HepG2 (cell line): Measurements from ENCODE around the gene CYP46A1. TPM values are rescaled to one million over a fixed set of nuclear protein-coding genes. Genes with fewer than 3 reads are reported as not detected.

Experiments
- ATAC-seq: fragments of 200-7000 bp; cut with Tn5 transposase; 3 replicates; pipeline ENCODE4 v1.9.1; 2020; ENCODE audit warnings: mild to moderate bottlenecking, moderate library complexity
- BruUV-seq: library from RNA; stranded (reverse); fragments of 400-500 nt; replicated peaks from 2 replicates; lab custom pipeline; 2021; lab: Mats Ljungman, UMichigan
- CTCF ChIA-PET: fragments of 300-600 bp; formaldehyde crosslinking; extraction: SDS; loops from one replicate; lab custom pipeline; 2021; ENCODE audit warnings: low total read pairs, inconsistent platforms, low intra/inter-chr PET ratio; lab: Yijun Ruan, JAX
- POLR2A ChIA-PET: fragments of 350-600 bp; sonication (Branson Sonifier 250); formaldehyde crosslinking; loops from one replicate; lab custom pipeline; 2020; ENCODE audit warnings: antibody characterized with exemption, inconsistent platforms; lab: Yijun Ruan, JAX
- DNase-seq: peaks from one replicate; pipeline ENCODE4 v3.0.0-alpha.2; 2015; ENCODE audit warnings: low spot score
- FAIRE-seq: peaks from 3 replicates; lab custom pipeline; 2011; peaks lifted over from hg19 to GRCh38; lab: Jason Lieb, UNC
- H2AFZ ChIP-seq: one replicate; pipeline ENCODE4 v1.6.1; 2011; ENCODE audit warnings: low read length, inconsistent platforms
- H3K27ac ChIP-seq: fragments of 300-600 bp; 3 replicates; pipeline ENCODE4 v1.8.0; 2011; ENCODE audit warnings: mixed run types, mild to moderate bottlenecking, mixed read lengths, low read length, inconsistent platforms; ENCODE audit not compliant: insufficient read depth; ENCODE audit errors: extremely low read length
- H3K27me3 ChIP-seq, 2 experiments: fragments of 200-600 bp in 1 of 2; 2 replicates in 1 of 2; 3 replicates in 1 of 2; pipeline versions ENCODE4 v1.6.0 to v1.8.0; 2011; ENCODE audit warnings: low read length in 2 of 2, mild to moderate bottlenecking in 2 of 2, moderate library complexity in 2 of 2, inconsistent platforms in 1 of 2; ENCODE audit not compliant: insufficient read depth in 2 of 2, control insufficient read depth in 1 of 2
- H3K36me3 ChIP-seq, 2 experiments: fragments of 200-600 bp in 1 of 2; replicated peaks in 1 of 2; 2 replicates in 1 of 2; 3 replicates in 1 of 2; pipeline versions ENCODE4 v1.5.1 to v1.8.0; 2011; ENCODE audit warnings: low read length in 2 of 2, inconsistent platforms in 1 of 2; ENCODE audit not compliant: insufficient read depth in 2 of 2, control insufficient read depth in 1 of 2
- H3K4me1 ChIP-seq: 2 replicates; pipeline ENCODE4 v1.5.1; 2012; ENCODE audit warnings: low read length, inconsistent platforms; ENCODE audit not compliant: insufficient read depth
- H3K4me2 ChIP-seq: 2 replicates; pipeline ENCODE4 v1.6.0; 2011; ENCODE audit warnings: low read depth, low read length, inconsistent platforms
- H3K4me3 ChIP-seq, 3 experiments: fragments of 200-600 bp in 1 of 3; sonication (generic), shearing (Covaris generic) in 1 of 3; replicated peaks in 1 of 3; 2 replicates each; pipeline ENCODE4 v1.5.1; 2011 to 2016; ENCODE audit warnings: low read length in 3 of 3, inconsistent platforms in 2 of 3, low read depth in 2 of 3, mild to moderate bottlenecking in 2 of 3, control low read depth in 1 of 3, mixed read lengths in 1 of 3; ENCODE audit not compliant: insufficient read depth in 1 of 3
- H3K79me2 ChIP-seq: one replicate; pipeline ENCODE4 v1.6.1; 2011; ENCODE audit warnings: low read length, inconsistent platforms; ENCODE audit not compliant: insufficient read depth
- H3K9ac ChIP-seq: 2 replicates; pipeline ENCODE4 v1.6.0; 2011; ENCODE audit warnings: mild to moderate bottlenecking, low read depth, low read length, inconsistent platforms; ENCODE audit not compliant: insufficient read depth
- H3K9me3 ChIP-seq: 2 replicates; pipeline ENCODE4 v1.5.1; 2012; ENCODE audit warnings: mild to moderate bottlenecking, low read length
- H4K20me1 ChIP-seq: 2 replicates; pipeline ENCODE4 v1.6.0; 2011; ENCODE audit warnings: inconsistent platforms, mild to moderate bottlenecking, low read length, moderate library complexity; ENCODE audit not compliant: insufficient read depth
- BORCS8-MEF2B ChIP-seq: sonication (generic); formaldehyde crosslinking; IDR thresholded peaks from 2 replicates; pipeline ENCODE4 v1.8.0; 2022; ENCODE audit warnings: mild to moderate bottlenecking, missing genetic modification reagents
- DPF2 ChIP-seq: sonication (generic); formaldehyde crosslinking; IDR thresholded peaks from 2 replicates; pipeline ENCODE4 v1.4.0; 2020; ENCODE audit warnings: mild to moderate bottlenecking, low read depth, missing genetic modification reagents, borderline replicate concordance
- FOXM1 ChIP-seq: sonication (generic); formaldehyde crosslinking; IDR thresholded peaks from 2 replicates; pipeline ENCODE4 v1.5.0; 2020; ENCODE audit warnings: missing genetic modification reagents
- HMGA1 ChIP-seq: sonication (generic); formaldehyde crosslinking; conservative IDR thresholded peaks from 2 replicates; pipeline ENCODE4 v1.4.0; 2020; ENCODE audit warnings: missing genetic modification reagents
- MIER3 ChIP-seq: IDR thresholded peaks from 2 replicates; pipeline ENCODE4 v1.6.1; 2016; ENCODE audit warnings: missing compliant biosample characterization, borderline replicate concordance
- REPIN1 ChIP-seq: sonication (generic); formaldehyde crosslinking; IDR thresholded peaks from 2 replicates; pipeline ENCODE4 v1.8.0; 2022; ENCODE audit warnings: missing genetic modification reagents, low read depth, mild to moderate bottlenecking, borderline replicate concordance
- SOX6 ChIP-seq, 2 experiments: fragments of 450-650 bp in 1 of 2; sonication (generic) in 1 of 2; formaldehyde crosslinking in 1 of 2; IDR thresholded peaks; 2 replicates each; pipeline versions ENCODE4 v1.4.0 to v1.6.1; 2017 to 2020; ENCODE audit warnings: antibody characterized with exemption in 1 of 2, mild to moderate bottlenecking in 1 of 2, missing genetic modification reagents in 1 of 2
- TCF7 ChIP-seq: sonication (generic); IDR thresholded peaks from 2 replicates; pipeline ENCODE4 v1.6.1; 2016; ENCODE audit warnings: antibody characterized with exemption, low read depth
- ZFY ChIP-seq: sonication (generic); formaldehyde crosslinking; IDR thresholded peaks from 2 replicates; pipeline ENCODE4 v1.4.0; 2020; ENCODE audit warnings: missing genetic modification reagents
- ZIK1 ChIP-seq: sonication (generic); formaldehyde crosslinking; IDR thresholded peaks from 2 replicates; pipeline ENCODE4 v1.5.0; 2020; ENCODE audit warnings: mild to moderate bottlenecking, low read depth, missing genetic modification reagents, borderline replicate concordance
- ZNF75D ChIP-seq: sonication (generic); formaldehyde crosslinking; IDR thresholded peaks from 2 replicates; pipeline ENCODE4 v1.8.1; 2023; ENCODE audit warnings: missing genetic modification reagents, mild to moderate bottlenecking, borderline replicate concordance
- WGBS: methylation state at CpG from one replicate; pipeline ENCODE4 v1.1.6; 2017; ENCODE audit warnings: low lambda C conversion rate; 5-methylcytosine and 5-hydroxymethylcytosine counted together
- in situ Hi-C: cut with HindIII; loops from 2 replicates; pipeline ENCODE4 v1.10.0; 2017; ENCODE audit warnings: low pct_unique_long_range_greater_than_20kb; ENCODE audit not compliant: extremely low pct_ligation_motif_present
- intact Hi-C: fragments of 100-400 bp; cut with micrococcal nuclease; formaldehyde crosslinking; loops from one replicate; pipeline ENCODE4 v1.10.0; 2022; ENCODE audit not compliant: unreplicated experiment
- polyA plus RNA-seq, 8 experiments: library from polyadenylated mRNA; depleted of rRNA in 3 of 8; stranded (reverse) in 7 of 8; unstranded in 1 of 8; fragments of >200 nt; fragmentation: Illumina TruSeq in 4 of 8; extraction: Trizol in 4 of 8; gene quantifications; 2 replicates each; pipeline versions ENCODE4 v1.2.1 to v1.2.3, GENCODE V29; 2011 to 2016; ENCODE audit warnings: low read depth in 4 of 8, missing spikeins in 1 of 8, mixed read lengths in 1 of 8; ENCODE audit not compliant: insufficient read depth in 1 of 8
- total RNA-seq, 5 experiments: library from RNA; depleted of rRNA; stranded (reverse); fragments of >200 nt; fragmentation: Illumina TruSeq; extraction: Trizol; gene quantifications; 2 replicates each; pipeline ENCODE4 v1.2.3, GENCODE V29; 2016; ENCODE audit warnings: low read depth in 1 of 5
- TF ChIP-seq, protein P1 (sequence below): sonication (generic); formaldehyde crosslinking; IDR thresholded peaks from 2 replicates; pipeline ENCODE4 v1.4.0; 2020; ENCODE audit warnings: mild to moderate bottlenecking, low read depth, missing genetic modification reagents
- TF ChIP-seq, protein P2 (sequence below): sonication (generic); formaldehyde crosslinking; IDR thresholded peaks from 2 replicates; pipeline ENCODE4 v1.4.0; 2020; ENCODE audit warnings: missing genetic modification reagents, mild to moderate bottlenecking, borderline replicate concordance
- TF ChIP-seq, protein P3 (sequence below): sonication (generic); formaldehyde crosslinking; IDR thresholded peaks from 2 replicates; pipeline ENCODE4 v1.5.0; 2020; ENCODE audit warnings: missing genetic modification reagents, mild to moderate bottlenecking, borderline replicate concordance

Gene CYP46A1
- total and polyA plus RNA-seq, 2 of the 13 experiments (the other 11 are each of a cell fraction or from before 2014, with no cell fraction given), result not detected

DNA sequence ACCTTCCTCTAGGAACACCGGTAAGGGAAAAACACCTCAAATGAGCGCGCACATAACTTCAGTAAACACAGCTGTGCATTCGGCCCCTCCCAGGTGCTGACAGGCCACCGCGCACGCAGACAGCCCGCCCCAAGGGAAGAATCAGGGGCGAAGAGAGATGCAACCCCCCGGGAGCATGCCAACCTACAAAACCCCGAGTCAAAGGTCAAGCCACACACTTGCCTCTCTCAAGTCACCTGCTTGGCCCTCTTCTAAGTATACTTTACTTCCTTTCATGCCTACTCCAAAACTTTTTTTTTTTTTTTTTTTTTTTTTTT is 2.3 kb upstream of the CYP46A1 start (continued):
- TF ChIP-seq ZFY, result 0 out of 2 replicates have a peak, but pooled peaks have one; percentile 3
- TF ChIP-seq MIER3 (CRISPR knock-in tag), result no peak
- TF ChIP-seq TCF7, result no peak
- no peak for TF ChIP-seq FOXM1

DNA sequence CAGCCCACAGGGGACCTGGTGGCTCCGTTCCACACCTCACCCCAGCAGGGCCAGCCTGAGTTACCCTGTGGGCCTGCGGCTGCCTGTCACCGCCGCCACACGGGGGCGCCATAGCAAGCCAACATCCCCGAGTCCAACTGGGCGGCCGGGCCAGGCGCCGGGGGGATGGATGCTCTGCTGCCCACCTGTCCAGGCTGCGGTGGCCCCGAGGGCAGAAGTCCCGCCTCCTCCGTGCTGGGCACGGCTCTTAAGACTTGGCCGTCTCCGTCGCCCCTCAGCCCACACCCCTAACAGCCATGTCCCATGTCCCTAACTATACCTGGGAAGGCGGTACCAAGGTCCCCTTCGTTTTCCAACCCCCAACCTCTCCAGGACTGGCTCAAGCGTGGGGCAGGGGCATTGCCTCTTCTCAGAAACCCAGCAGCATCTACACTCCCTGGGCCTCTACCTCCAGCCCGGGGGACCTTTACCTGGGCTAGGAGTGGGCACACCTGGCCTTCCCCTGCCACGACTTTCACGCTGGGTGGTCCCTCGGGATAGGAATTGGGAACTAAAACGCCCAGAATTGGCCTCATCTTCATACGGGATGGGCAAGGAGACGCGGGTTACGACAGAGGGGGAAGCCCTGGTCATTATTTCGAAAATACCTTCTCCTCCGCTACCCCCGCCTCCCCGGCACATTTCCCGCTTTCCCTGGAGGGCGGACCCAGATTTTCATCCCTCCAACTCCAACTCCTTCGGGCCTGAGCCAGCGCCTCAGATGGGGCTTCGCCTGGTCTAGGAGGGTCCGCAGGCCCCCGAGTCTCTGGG is 1.1 kb upstream of the CYP46A1 start:
- CTCF ChIA-PET, result interaction anchor here (1.1 to 1.7 kb wide), 3 partner anchors 47 to 217 kb away, joined by 3 to 15 read pairs (median 3); no protein-coding TSS in a partner anchor
- in situ Hi-C loops, result loop anchor here (5.0 kb wide), 1 partner anchor 204 kb away; no protein-coding TSS in a partner anchor
- Histone ChIP-seq H3K36me3 (no peaks in the 10 kb centered on the region), H3K79me2 (no peaks in the 10 kb centered on the region), H3K27ac (peak overlapping the region; percentile 42), H3K27me3 (peaks cover 3 to 14% of the 10 kb centered on the region in 2 experiments; a peak in 3 of 5 replicates), H3K4me1 (peaks cover 16% of the 10 kb centered on the region), H2AFZ (no peak overlapping the region), H4K20me1 (no peaks in the 10 kb centered on the region), H3K9ac (peak overlapping the region; percentile 64), H3K4me2 (peak overlapping the region; percentile 100), H3K9me3 (peaks cover 3% of the 10 kb centered on the region; the same call in 1 of the 2 replicates), H3K4me3 (peak overlapping the region; percentile 85 to 97 (median 86))
- 3% methylated on average over 12 of the region's 42 CpGs for WGBS
- peak; percentile 49 for DNase-seq
- POLR2A ChIA-PET, result interaction anchor here (1.3 kb wide), 1 partner anchor 202 kb away, joined by 4 read pairs; the partner anchor contains the start of genes CCNK and SETD3
- no peak for FAIRE-seq
- ATAC-seq, result peak; percentile 82
- BruUV-seq, result TSS peak; percentile 88
- intact Hi-C loops, result loop anchor here (1.0 kb wide), 1 partner anchor 202 kb away; no protein-coding TSS in a partner anchor
- TF ChIP-seq REPIN1 (CRISPR knock-in tag) (0 out of 2 replicates have a peak, but pooled peaks have one; percentile 6), HMGA1 (no peak), SOX6 (IDR thresholded peaks at IDR 0.05) (no peak), SOX6 (CRISPR knock-in tag; IDR thresholded peaks at IDR 0.05) (no peak), ZNF75D (CRISPR knock-in tag) (no peak), DPF2 (CRISPR knock-in tag) (no peak), ZIK1 (CRISPR knock-in tag) (no peak), BORCS8-MEF2B (CRISPR knock-in tag) (no peak)
- TF ChIP-seq, protein P1, sequence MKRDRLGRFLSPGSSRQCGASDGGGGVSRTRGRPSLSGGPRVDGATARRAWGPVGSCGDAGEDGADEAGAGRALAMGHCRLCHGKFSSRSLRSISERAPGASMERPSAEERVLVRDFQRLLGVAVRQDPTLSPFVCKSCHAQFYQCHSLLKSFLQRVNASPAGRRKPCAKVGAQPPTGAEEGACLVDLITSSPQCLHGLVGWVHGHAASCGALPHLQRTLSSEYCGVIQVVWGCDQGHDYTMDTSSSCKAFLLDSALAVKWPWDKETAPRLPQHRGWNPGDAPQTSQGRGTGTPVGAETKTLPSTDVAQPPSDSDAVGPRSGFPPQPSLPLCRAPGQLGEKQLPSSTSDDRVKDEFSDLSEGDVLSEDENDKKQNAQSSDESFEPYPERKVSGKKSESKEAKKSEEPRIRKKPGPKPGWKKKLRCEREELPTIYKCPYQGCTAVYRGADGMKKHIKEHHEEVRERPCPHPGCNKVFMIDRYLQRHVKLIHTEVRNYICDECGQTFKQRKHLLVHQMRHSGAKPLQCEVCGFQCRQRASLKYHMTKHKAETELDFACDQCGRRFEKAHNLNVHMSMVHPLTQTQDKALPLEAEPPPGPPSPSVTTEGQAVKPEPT (CRISPR knock-in tag), result no peak
- TF ChIP-seq, protein P2, sequence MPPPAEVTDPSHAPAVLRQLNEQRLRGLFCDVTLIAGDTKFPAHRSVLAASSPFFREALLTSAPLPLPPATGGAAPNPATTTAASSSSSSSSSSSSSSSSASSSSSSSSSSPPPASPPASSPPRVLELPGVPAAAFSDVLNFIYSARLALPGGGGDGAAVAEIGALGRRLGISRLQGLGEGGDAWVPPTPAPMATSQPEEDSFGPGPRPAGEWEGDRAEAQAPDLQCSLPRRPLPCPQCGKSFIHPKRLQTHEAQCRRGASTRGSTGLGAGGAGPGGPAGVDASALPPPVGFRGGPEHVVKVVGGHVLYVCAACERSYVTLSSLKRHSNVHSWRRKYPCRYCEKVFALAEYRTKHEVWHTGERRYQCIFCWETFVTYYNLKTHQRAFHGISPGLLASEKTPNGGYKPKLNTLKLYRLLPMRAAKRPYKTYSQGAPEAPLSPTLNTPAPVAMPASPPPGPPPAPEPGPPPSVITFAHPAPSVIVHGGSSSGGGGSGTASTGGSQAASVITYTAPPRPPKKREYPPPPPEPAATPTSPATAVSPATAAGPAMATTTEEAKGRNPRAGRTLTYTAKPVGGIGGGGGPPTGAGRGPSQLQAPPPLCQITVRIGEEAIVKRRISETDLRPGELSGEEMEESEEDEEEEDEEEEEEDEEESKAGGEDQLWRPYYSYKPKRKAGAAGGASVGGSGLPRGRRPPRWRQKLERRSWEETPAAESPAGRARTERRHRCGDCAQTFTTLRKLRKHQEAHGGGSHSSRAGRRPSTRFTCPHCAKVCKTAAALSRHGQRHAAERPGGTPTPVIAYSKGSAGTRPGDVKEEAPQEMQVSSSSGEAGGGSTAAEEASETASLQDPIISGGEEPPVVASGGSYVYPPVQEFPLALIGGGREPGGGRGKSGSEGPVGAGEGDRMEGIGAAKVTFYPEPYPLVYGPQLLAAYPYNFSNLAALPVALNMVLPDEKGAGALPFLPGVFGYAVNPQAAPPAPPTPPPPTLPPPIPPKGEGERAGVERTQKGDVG (CRISPR knock-in tag), result 0 out of 2 replicates have a peak, but pooled peaks have one; percentile 33
- TF ChIP-seq, protein P3, sequence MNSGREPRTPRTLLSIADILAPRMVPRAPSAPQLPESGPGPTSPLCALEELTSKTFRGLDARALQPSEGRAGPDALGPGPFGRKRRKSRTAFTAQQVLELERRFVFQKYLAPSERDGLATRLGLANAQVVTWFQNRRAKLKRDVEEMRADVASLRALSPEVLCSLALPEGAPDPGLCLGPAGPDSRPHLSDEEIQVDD (CRISPR knock-in tag), result no peak
